Muscle of leg (tissue), 11 donors: ENCODE measurements around the gene USP32. TPM values are rescaled to one million over a fixed set of nuclear protein-coding genes. Genes with fewer than 3 reads are reported as not detected.
"Not testable (repeated sequence)": the region's sequence is repeated elsewhere in the genome, so short reads cannot be mapped to it uniquely, and the experiment has no call there.

ENCODE experiments used
- DNase-seq: peaks from one replicate; pipeline ENCODE4 v3.0.0; 2013
- H3K27ac ChIP-seq: one replicate; pipeline ENCODE4 v1.5.1; 2013; ENCODE audit warnings: mild to moderate bottlenecking, low read length, control low read depth
- H3K27me3 ChIP-seq: one replicate; pipeline ENCODE4 v1.6.1; 2013; ENCODE audit warnings: low read length; ENCODE audit not compliant: control insufficient read depth, insufficient read depth
- H3K36me3 ChIP-seq: one replicate; pipeline ENCODE4 v1.6.1; 2013; ENCODE audit warnings: low read length; ENCODE audit not compliant: control insufficient read depth, insufficient read depth
- H3K4me1 ChIP-seq: one replicate; pipeline ENCODE4 v1.6.1; 2013; ENCODE audit warnings: low read length; ENCODE audit not compliant: control insufficient read depth, insufficient read depth
- H3K4me3 ChIP-seq: one replicate; pipeline ENCODE4 v1.5.1; 2013; ENCODE audit warnings: low read length, control low read depth
- H3K9me3 ChIP-seq: replicated peaks from 2 replicates; pipeline ENCODE4 v1.6.1; 2013; ENCODE audit warnings: low read depth, low read length; ENCODE audit not compliant: control insufficient read depth
- WGBS: methylation state at CpG from one replicate; pipeline ENCODE4 v1.1.5; 2013; ENCODE audit warnings: missing lambda C conversion rate; ENCODE audit not compliant: insufficient coverage; 5-methylcytosine and 5-hydroxymethylcytosine counted together
- polyA plus RNA-seq, 8 donors: library from polyadenylated mRNA; unstranded; fragments of 120-200 nt; gene quantifications; one replicate each; pipeline versions ENCODE4 v1.2.1 to v1.2.3, GENCODE V29; 2013; ENCODE audit warnings: inconsistent platforms in 1 of 8, low replicate concordance in 1 of 8; ENCODE audit not compliant: insufficient read length in 8 of 8, insufficient read depth in 1 of 8
- total RNA-seq: library from RNA; stranded (reverse); fragments of 120-200 nt; gene quantifications from one replicate; pipeline ENCODE4 v1.2.4, GENCODE V29; 2013

USP32 gene
- total and polyA plus RNA-seq, 9 donors: 16.7 to 26.9 (median 23.2) TPM

- DNase-seq: no peak
- H3K27ac ChIP-seq: no peak overlapping the region
- WGBS: no CpG with 5 or more reads among the region's 2 CpGs
These were observed 69.9 kb downstream of the USP32 start for GRCh38 chr17:60322056-60322387.

GRCh38 chr17:60321336-60322055 is 70.4 kb downstream of the USP32 start:
- no peak overlapping the region for H3K4me3 ChIP-seq
- no peak for DNase-seq
- no peak overlapping the region for H3K27ac ChIP-seq
- no peaks in the 10 kb centered on the region for H3K4me1 ChIP-seq
- no peaks in the 10 kb centered on the region for H3K36me3 ChIP-seq
- no peaks in the 10 kb centered on the region for H3K27me3 ChIP-seq
- no peaks in the 10 kb centered on the region for H3K9me3 ChIP-seq
- WGBS: 100% methylated on average over 2 of the region's 4 CpGs

More at GRCh38 chr17:60322056-60322387, 69.9 kb downstream of the USP32 start:
- Histone ChIP-seq H3K36me3 (no peaks in the 10 kb centered on the region), H3K4me1 (no peaks in the 10 kb centered on the region), H3K9me3 (no peaks in the 10 kb centered on the region), H3K4me3 (no peak overlapping the region), H3K27me3 (no peaks in the 10 kb centered on the region)

- no peak overlapping the region for H3K4me3 ChIP-seq
- no peaks in the 10 kb centered on the region for H3K4me1 ChIP-seq
- 95% methylated on average over 3 of the region's 5 CpGs for WGBS
- no peaks in the 10 kb centered on the region for H3K36me3 ChIP-seq
- no peak overlapping the region for H3K27ac ChIP-seq
- DNase-seq: no peak
- H3K27me3 ChIP-seq: no peaks in the 10 kb centered on the region
- no peaks in the 10 kb centered on the region for H3K9me3 ChIP-seq
These were observed 73.1 kb downstream of the USP32 start for GRCh38 chr17:60318830-60319229.

GRCh38 chr17:60318326-60318725 is 73.6 kb downstream of the USP32 start:
- H3K27me3 ChIP-seq: no peaks in the 10 kb centered on the region
- no peak overlapping the region for H3K27ac ChIP-seq
- DNase-seq: no peak

GRCh38 chr17:60315650-60316049 is 76.3 kb downstream of the USP32 start:
- Histone ChIP-seq H3K27me3 (no peaks in the 10 kb centered on the region), H3K4me1 (no peaks in the 10 kb centered on the region), H3K9me3 (no peaks in the 10 kb centered on the region), H3K4me3 (no peak overlapping the region), H3K27ac (no peak overlapping the region), H3K36me3 (no peaks in the 10 kb centered on the region)
- WGBS: no CpG with 5 or more reads among the region's 2 CpGs
- DNase-seq: no peak

More at GRCh38 chr17:60318326-60318725, 73.6 kb downstream of the USP32 start:
- Histone ChIP-seq H3K4me1 (no peaks in the 10 kb centered on the region), H3K9me3 (no peaks in the 10 kb centered on the region), H3K36me3 (no peaks in the 10 kb centered on the region), H3K4me3 (no peak overlapping the region)

- H3K27ac ChIP-seq, DNase-seq, H3K9me3 ChIP-seq, H3K36me3 ChIP-seq, H3K4me1 ChIP-seq, H3K27me3 ChIP-seq, H3K4me3 ChIP-seq: not testable (repeated sequence)
- 100% methylated on average over 2 of the region's 8 CpGs for WGBS
These were observed 77.0 kb downstream of the USP32 start for GRCh38 chr17:60314900-60315299.

GRCh38 chr17:60314423-60314822 is 77.5 kb downstream of the USP32 start:
- Histone ChIP-seq H3K27ac (no peak overlapping the region), H3K27me3 (no peaks in the 10 kb centered on the region), H3K9me3 (no peaks in the 10 kb centered on the region), H3K4me1 (no peaks in the 10 kb centered on the region), H3K36me3 (no peaks in the 10 kb centered on the region), H3K4me3 (no peak overlapping the region)
- DNase-seq: no peak
- no CpG with 5 or more reads among the region's 1 CpG for WGBS

GRCh38 chr17:60311936-60312335 is 80.0 kb downstream of the USP32 start:
- no peaks in the 10 kb centered on the region for H3K36me3 ChIP-seq
- peak; percentile 80 for DNase-seq
- no peaks in the 10 kb centered on the region for H3K9me3 ChIP-seq
- no CpG with 5 or more reads among the region's 2 CpGs for whole genome bisulfite sequencing
- no peaks in the 10 kb centered on the region for H3K27me3 ChIP-seq
- no peaks in the 10 kb centered on the region for H3K4me1 ChIP-seq
- H3K27ac ChIP-seq: no peak overlapping the region
- no peak overlapping the region for H3K4me3 ChIP-seq

GRCh38 chr17:60311186-60311585 is 80.7 kb downstream of the USP32 start:
- no peak for DNase-seq
- no peaks in the 10 kb centered on the region for H3K27me3 ChIP-seq
- H3K27ac ChIP-seq: no peak overlapping the region
- no peaks in the 10 kb centered on the region for H3K9me3 ChIP-seq
- no CpG with 5 or more reads among the region's 2 CpGs for WGBS
- H3K36me3 ChIP-seq: no peaks in the 10 kb centered on the region
- H3K4me1 ChIP-seq: no peaks in the 10 kb centered on the region
- no peak overlapping the region for H3K4me3 ChIP-seq

- 60% methylated on average over 1 of the region's 4 CpGs for WGBS
- Histone ChIP-seq H3K27ac (no peak overlapping the region), H3K4me1 (no peaks in the 10 kb centered on the region), H3K36me3 (no peaks in the 10 kb centered on the region), H3K9me3 (no peaks in the 10 kb centered on the region), H3K27me3 (no peaks in the 10 kb centered on the region), H3K4me3 (no peak overlapping the region)
- peak; percentile 32 for DNase-seq
These were observed 86.8 kb downstream of the USP32 start for GRCh38 chr17:60305141-60305540.

- Histone ChIP-seq H3K36me3 (no peaks in the 10 kb centered on the region), H3K27ac (no peak overlapping the region), H3K4me3 (no peak overlapping the region), H3K4me1 (no peaks in the 10 kb centered on the region), H3K27me3 (no peaks in the 10 kb centered on the region), H3K9me3 (no peaks in the 10 kb centered on the region)
- DNase-seq: no peak
- no CpG with 5 or more reads among the region's 2 CpGs for WGBS
These were observed 87.4 kb downstream of the USP32 start for GRCh38 chr17:60304502-60304901.
